AG08395 (cell line): ENCODE results near the gene AKT1.
"Not testable (repeated sequence)": the region's sequence is repeated elsewhere in the genome, so short reads cannot be mapped to it uniquely, and the experiment has no call there.

Source experiments
- DNase-seq: peaks from one replicate; pipeline ENCODE4 v3.0.0; 2012; ENCODE audit warnings: mixed read lengths, low spot score

Gene AKT1

GRCh38 chr14:104739026-104739425 lies 56.5 kb downstream of the AKT1 start:
- no peak for DNase-seq

- no peak for DNase-seq
Measured at GRCh38 chr14:104738375-104739019, 57.1 kb downstream of the AKT1 start.

GRCh38 chr14:104735830-104736642 lies 59.5 kb downstream of the AKT1 start:
- DNase-seq, result peak; percentile 88

- DNase-seq, result no peak
Measured at GRCh38 chr14:104734991-104735779, 60.4 kb downstream of the AKT1 start.

GRCh38 chr14:104734601-104734990 lies 61.0 kb downstream of the AKT1 start:
- DNase-seq, result no peak

- no peak for DNase-seq
Measured at GRCh38 chr14:104734051-104734587, 61.4 kb downstream of the AKT1 start.

- no peak for DNase-seq
Measured at GRCh38 chr14:104732931-104733681, 62.4 kb downstream of the AKT1 start.

- DNase-seq, result no peak
Measured at GRCh38 chr14:104732355-104732804, 63.2 kb downstream of the AKT1 start.

GRCh38 chr14:104731320-104732294 lies 63.9 kb downstream of the AKT1 start:
- no peak for DNase-seq

GRCh38 chr14:104730487-104730886 lies 65.1 kb downstream of the AKT1 start:
- no peak for DNase-seq

GRCh38 chr14:104729835-104730181 lies 65.7 kb downstream of the AKT1 start:
- DNase-seq, result no peak

- DNase-seq, result not testable (repeated sequence)
Measured at GRCh38 chr14:104729176-104729834, 66.2 kb downstream of the AKT1 start.

GRCh38 chr14:104728631-104729030 lies 66.9 kb downstream of the AKT1 start:
- no peak for DNase-seq

GRCh38 chr14:104726600-104727451 lies 68.7 kb downstream of the AKT1 start:
- no peak for DNase-seq

GRCh38 chr14:104725772-104726548 lies 69.6 kb downstream of the AKT1 start:
- no peak for DNase-seq

GRCh38 chr14:104724981-104725771 lies 70.4 kb downstream of the AKT1 start:
- peak; percentile 39 for DNase-seq

GRCh38 chr14:104724407-104724980 lies 71.1 kb downstream of the AKT1 start:
- no peak for DNase-seq
